AG09309 (cell line): Measurements from ENCODE around the gene TMEM205.

ENCODE experiments used
- DNase-seq: peaks from one replicate; pipeline ENCODE4 v3.0.0-alpha.2; 2010; ENCODE audit warnings: low read depth
- H3K4me3 ChIP-seq: 2 replicates; pipeline ENCODE4 v1.5.1; 2011; ENCODE audit warnings: mild to moderate bottlenecking, low read depth, low read length, moderate library complexity; ENCODE audit not compliant: control insufficient read depth
- TF ChIP-seq, protein P1 (sequence below): IDR thresholded peaks from 2 replicates; pipeline ENCODE4 v1.5.1; 2011; ENCODE audit warnings: mild to moderate bottlenecking, low read depth, low read length, inconsistent platforms; ENCODE audit not compliant: insufficient read depth, control insufficient read depth; ENCODE audit errors: missing control alignments

Gene TMEM205

DNA sequence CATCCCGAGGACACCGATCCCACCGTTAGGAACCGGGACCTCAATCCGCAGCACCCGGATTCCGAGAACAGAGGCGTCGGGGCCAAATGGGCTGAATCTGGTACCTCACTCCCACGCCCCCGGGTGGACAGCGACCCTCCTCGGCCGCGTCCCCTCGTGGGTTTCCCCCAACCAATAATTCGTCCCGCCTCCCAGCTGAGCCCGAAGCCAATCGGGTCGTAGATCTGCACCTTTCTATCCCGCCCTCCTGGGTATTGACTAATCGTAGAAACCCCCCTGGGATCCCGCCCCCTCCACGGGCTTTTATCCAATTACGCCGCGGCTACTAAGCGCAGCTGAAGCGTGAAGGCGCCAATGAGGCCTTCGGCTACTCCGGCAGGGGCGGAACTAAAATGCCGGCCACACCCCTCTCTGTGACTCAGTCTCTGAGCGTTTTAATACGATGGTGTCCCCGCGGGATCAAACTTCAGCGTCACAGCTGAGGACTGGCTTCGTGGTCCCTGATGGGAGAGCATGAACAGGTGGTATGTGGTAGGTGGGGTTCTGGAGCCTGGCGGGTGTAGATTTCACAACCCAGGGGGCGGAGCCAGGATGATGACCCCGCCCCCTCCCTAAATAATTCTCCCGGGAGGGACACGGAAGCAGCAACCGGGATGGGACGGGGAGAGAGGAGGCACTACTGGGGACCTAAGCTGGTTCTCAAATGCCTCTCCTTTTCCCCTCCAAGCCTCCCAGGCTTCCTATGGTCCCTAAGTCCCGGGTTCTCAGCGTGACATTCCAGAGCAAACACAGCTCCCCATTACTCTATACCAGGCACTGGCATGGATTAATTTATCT lies at the start of gene TMEM205, which contains the start of gene CCDC159:
TMEM205 (minus strand) TSS at position 165 of the 837 bp plus-strand sequence. CDS start 649 bp downstream, outside the sequence.
CCDC159 (plus strand) TSS at position 416 of the 837 bp plus-strand sequence; CDS start at position 504, 88 bp downstream.
- peak; percentile 95 for DNase-seq
- TF ChIP-seq, protein P1, sequence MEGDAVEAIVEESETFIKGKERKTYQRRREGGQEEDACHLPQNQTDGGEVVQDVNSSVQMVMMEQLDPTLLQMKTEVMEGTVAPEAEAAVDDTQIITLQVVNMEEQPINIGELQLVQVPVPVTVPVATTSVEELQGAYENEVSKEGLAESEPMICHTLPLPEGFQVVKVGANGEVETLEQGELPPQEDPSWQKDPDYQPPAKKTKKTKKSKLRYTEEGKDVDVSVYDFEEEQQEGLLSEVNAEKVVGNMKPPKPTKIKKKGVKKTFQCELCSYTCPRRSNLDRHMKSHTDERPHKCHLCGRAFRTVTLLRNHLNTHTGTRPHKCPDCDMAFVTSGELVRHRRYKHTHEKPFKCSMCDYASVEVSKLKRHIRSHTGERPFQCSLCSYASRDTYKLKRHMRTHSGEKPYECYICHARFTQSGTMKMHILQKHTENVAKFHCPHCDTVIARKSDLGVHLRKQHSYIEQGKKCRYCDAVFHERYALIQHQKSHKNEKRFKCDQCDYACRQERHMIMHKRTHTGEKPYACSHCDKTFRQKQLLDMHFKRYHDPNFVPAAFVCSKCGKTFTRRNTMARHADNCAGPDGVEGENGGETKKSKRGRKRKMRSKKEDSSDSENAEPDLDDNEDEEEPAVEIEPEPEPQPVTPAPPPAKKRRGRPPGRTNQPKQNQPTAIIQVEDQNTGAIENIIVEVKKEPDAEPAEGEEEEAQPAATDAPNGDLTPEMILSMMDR: no peak
- peak within 1 kb of the TSS; percentile 63 for H3K4me3 ChIP-seq

DNA sequence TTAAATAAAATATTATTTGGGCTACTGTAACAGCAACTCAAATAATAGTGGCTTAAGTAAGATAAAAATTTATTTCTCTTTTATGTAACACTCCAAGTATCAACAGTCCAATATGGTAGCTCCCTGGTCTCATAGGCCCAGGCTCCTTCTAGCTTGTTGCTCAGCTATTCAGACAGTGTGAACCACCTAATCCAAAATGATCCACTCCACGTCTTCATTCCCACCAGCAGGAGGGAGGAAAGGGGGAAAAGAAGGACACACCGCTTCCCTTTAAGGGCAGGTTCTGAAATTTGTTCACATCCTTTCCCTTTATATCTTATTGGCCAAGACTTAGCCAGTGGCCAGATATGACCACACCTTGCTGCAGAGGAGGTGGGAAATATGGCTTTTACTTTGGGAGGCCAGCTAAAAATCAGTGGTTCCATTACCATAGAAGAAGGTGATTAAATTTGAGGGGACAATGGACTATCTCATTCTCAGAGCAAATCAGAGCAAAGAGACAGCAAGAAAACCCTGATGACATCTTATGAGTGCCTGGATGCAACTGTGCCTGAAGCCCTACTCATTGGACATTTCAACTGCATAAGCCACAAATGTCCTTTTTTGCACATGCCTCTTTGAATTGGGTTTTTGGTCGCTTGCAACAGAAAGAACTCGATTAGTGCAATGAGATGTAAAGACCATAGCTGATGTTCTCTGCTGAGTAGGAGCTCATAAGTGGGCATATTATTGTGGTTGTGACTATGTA lies 45.0 kb upstream of the TMEM205 start:
- TF ChIP-seq, protein P1: no peak
- DNase-seq: no peak
- H3K4me3 ChIP-seq: no peak overlapping the region

DNA sequence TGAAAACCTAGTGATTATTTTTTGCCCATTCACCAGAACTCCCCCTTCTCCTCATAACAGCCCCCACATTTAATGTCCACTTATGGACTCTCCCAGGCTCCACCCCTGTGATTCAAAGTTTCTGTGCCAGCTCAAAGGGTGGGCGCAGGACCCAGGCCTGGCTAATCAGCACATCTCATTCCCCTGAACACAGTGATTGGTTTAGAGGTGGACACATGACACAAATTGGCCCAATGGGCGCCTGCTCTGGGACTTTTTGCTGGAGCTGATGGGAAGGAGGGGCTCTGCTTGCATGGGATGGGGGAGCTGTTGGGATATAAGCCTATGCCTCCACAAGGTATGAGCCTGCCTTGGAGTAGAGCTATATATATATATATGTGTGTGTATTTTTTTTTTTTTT lies 44.3 kb upstream of the TMEM205 start:
- H3K4me3 ChIP-seq: no peak overlapping the region
- DNase-seq: no peak
- TF ChIP-seq, protein P1: no peak

DNA sequence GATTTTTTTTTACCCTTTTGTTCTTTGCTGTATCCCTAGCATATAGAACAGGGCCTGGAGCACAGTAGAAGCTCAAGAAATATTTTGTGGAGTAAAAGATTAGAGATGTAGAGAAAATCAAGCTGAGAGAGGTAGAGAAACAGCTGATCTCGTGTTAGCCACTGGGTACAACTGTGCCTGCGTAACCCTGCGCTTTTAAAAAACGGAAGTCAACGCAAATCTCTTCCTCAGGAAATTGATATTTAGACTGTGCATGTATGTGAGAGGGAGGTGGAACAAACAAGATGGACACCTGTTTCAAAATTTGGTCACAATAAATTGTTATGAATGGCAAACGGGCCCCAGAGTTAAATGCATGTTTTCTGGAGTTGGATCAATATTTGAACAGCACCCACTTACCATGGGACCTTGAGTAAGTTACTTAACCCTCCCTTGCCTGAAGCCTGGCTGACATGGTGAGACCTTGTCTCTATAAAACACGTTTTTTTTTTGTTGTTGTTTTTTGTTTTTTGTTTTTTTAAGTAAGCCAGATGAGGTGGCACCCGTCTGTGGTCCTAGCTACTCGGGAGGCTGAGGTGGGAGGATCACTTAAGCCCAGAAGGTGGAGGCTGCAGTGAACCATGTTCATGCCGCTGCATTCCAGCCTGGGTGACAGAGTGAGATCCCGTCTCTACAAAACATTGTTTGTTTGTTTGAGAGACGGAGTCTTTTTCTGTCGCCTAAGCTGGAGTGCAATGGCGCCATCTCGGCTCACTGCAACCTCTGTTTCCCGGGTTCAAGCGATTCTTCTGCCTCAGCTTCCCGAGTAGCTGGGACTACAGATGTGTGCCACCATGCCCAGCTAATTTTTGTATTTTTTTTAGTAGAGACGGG lies 41.3 kb upstream of the TMEM205 start:
- TF ChIP-seq, protein P1: no peak
- no peak overlapping the region for H3K4me3 ChIP-seq
- no peak for DNase-seq

DNA sequence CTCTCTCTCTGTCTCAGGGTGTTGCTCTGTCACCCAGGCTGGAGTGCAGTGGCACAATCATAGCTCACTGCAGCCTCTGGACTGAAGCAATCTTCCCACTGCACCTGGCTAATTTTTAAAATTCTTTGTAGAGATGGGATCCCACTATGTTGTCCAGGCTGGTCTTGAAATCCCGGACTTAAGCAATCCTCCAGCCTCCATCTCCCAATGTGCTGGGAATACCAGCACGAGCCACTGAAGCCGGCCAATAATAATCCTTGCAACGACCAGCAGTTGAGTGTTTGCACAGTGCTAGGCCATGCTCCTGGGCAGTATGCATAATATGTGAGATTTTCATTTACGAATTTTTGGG lies 38.7 kb upstream of the TMEM205 start:
- TF ChIP-seq, protein P1: no peak
- no peak for DNase-seq
- no peak overlapping the region for H3K4me3 ChIP-seq

DNA sequence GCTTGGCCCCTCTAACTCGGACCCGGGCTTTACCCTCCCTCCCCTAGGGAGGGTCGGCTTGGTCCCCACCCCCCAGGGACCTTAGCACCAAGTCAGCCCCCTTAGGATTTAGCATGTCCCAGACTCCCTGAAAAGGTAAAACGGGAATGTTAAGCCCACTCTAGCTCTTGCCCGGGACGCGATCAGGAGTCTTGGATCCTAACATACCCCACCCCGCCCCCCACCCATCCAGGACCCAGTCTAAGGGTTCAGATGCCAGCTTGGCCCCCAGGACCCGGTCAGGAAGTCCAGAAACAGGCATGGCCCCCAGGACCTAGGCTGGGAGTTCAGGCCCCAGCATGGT lies 37.6 kb upstream of the TMEM205 start:
- no peak overlapping the region for H3K4me3 ChIP-seq
- TF ChIP-seq, protein P1: no peak

More for the DNA sequence above, 37.6 kb upstream of the TMEM205 start:
- DNase-seq: no peak
